Trophoblast cell (in vitro differentiated cells and primary cell): ENCODE measurements around the gene RAB18.

Source experiments
- DNase-seq, 2 donors: peaks; one replicate each; pipeline ENCODE4 v3.0.0-alpha.2; 2016
- H2AFZ ChIP-seq: 2 replicates; pipeline ENCODE4 v1.6.1; 2013; ENCODE audit warnings: low read length, moderate library complexity, mild to moderate bottlenecking; ENCODE audit not compliant: insufficient read depth, poor library complexity
- H2AK5ac ChIP-seq: 2 replicates; pipeline ENCODE4 v1.6.1; 2013; ENCODE audit warnings: mild to moderate bottlenecking, low read length
- H2BK120ac ChIP-seq: 2 replicates; pipeline ENCODE4 v1.6.1; 2013; ENCODE audit warnings: low read length, mild to moderate bottlenecking, moderate library complexity; ENCODE audit not compliant: insufficient read depth, poor library complexity
- H2BK12ac ChIP-seq: 2 replicates; pipeline ENCODE4 v1.6.1; 2013; ENCODE audit warnings: mild to moderate bottlenecking, low read length, moderate library complexity
- H2BK5ac ChIP-seq: 2 replicates; pipeline ENCODE4 v1.6.1; 2013; ENCODE audit warnings: low read length, low read depth, moderate library complexity, mild to moderate bottlenecking; ENCODE audit not compliant: poor library complexity
- H3K14ac ChIP-seq: 2 replicates; pipeline ENCODE4 v1.6.1; 2013; ENCODE audit warnings: mild to moderate bottlenecking, low read length
- H3K18ac ChIP-seq: 2 replicates; pipeline ENCODE4 v1.6.1; 2013; ENCODE audit warnings: mild to moderate bottlenecking, low read length
- H3K23ac ChIP-seq: 2 replicates; pipeline ENCODE4 v1.6.1; 2013; ENCODE audit warnings: low read length
- H3K27ac ChIP-seq: 2 replicates; pipeline ENCODE4 v1.5.1; 2013; ENCODE audit warnings: low read depth, mild to moderate bottlenecking, inconsistent platforms, low read length, moderate library complexity
- H3K27me3 ChIP-seq: 2 replicates; pipeline ENCODE4 v1.6.1; 2013; ENCODE audit warnings: inconsistent platforms, mild to moderate bottlenecking, low read length, moderate library complexity; ENCODE audit not compliant: insufficient read depth
- H3K36me3 ChIP-seq, 2 experiments: 1 replicate in 1 of 2; 2 replicates in 1 of 2; pipeline ENCODE4 v1.6.1; 2013; ENCODE audit warnings: low read length in 2 of 2, mild to moderate bottlenecking in 2 of 2, moderate library complexity in 1 of 2; ENCODE audit not compliant: insufficient read depth in 2 of 2, control insufficient read depth in 1 of 2
- H3K4ac ChIP-seq: 2 replicates; pipeline ENCODE4 v1.6.1; 2013; ENCODE audit warnings: low read depth, mild to moderate bottlenecking, low read length, moderate library complexity
- H3K4me1 ChIP-seq, 2 experiments: 1 replicate in 1 of 2; 2 replicates in 1 of 2; pipeline ENCODE4 v1.6.1; 2013; ENCODE audit warnings: low read length in 2 of 2, mild to moderate bottlenecking in 2 of 2, moderate library complexity in 1 of 2; ENCODE audit not compliant: insufficient read depth in 2 of 2, control insufficient read depth in 1 of 2
- H3K4me2 ChIP-seq: 2 replicates; pipeline ENCODE4 v1.6.1; 2013; ENCODE audit warnings: inconsistent platforms, mild to moderate bottlenecking, low read length, moderate library complexity
- H3K4me3 ChIP-seq: 2 replicates; pipeline ENCODE4 v1.5.1; 2013; ENCODE audit warnings: mild to moderate bottlenecking, low read depth, low read length, inconsistent platforms
- H3K79me1 ChIP-seq: one replicate; pipeline ENCODE4 v1.6.1; 2013; ENCODE audit warnings: low read length
- H3K79me2 ChIP-seq: 2 replicates; pipeline ENCODE4 v1.6.1; 2013; ENCODE audit warnings: low read length, mild to moderate bottlenecking; ENCODE audit not compliant: control insufficient read depth, insufficient read depth, poor library complexity
- H3K9ac ChIP-seq: 2 replicates; pipeline ENCODE4 v1.6.1; 2013; ENCODE audit warnings: mild to moderate bottlenecking, low read length
- H3K9me3 ChIP-seq: 2 replicates; pipeline ENCODE4 v1.6.1; 2013; ENCODE audit warnings: low read depth, mild to moderate bottlenecking, control low read depth, inconsistent platforms, low read length; ENCODE audit not compliant: insufficient read depth
- H4K12ac ChIP-seq: 2 replicates; pipeline ENCODE4 v1.6.1; 2013; ENCODE audit warnings: low read depth, mild to moderate bottlenecking, low read length, moderate library complexity
- H4K8ac ChIP-seq: 2 replicates; pipeline ENCODE4 v1.6.1; 2013; ENCODE audit warnings: low read depth, mild to moderate bottlenecking, low read length, moderate library complexity
- H4K91ac ChIP-seq: one replicate; pipeline ENCODE4 v1.6.1; 2013; ENCODE audit warnings: low read depth, mild to moderate bottlenecking, low read length, moderate library complexity
- WGBS: extraction: QIAGEN DNeasy Blood & Tissue Kit; methylation state at CpG from one replicate; pipeline ENCODE4 v1.1.7; 2013; ENCODE audit warnings: missing lambda C conversion rate; ENCODE audit not compliant: insufficient read length, insufficient coverage; ENCODE audit errors: extremely low coverage; 5-methylcytosine and 5-hydroxymethylcytosine counted together

The RAB18 gene

DNA sequence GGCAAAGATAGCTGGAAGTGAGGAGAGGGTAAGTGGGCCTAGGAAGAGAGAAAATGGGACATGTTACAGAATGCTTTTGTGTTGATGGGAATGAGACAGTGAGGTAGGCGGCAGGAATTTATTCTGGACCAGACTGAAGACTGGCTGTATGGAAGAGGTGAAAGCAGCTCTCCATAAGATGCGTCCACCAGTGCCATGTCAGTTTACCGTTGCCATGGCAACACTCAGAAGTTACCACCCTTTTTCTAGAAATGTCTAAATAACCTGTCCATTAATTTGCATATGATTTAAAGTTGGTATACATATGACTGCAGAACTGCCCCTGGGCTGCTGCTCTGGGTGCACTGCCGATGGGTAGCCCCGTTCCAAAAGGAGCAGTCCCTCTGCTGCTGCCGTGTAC is 46.7 kb downstream of the RAB18 start:
- no peak overlapping the region for H4K12ac ChIP-seq
- no peak for DNase-seq
- no peak overlapping the region for H3K4ac ChIP-seq
- H3K79me2 ChIP-seq: no peaks in the 10 kb centered on the region
- no peak overlapping the region for H2AK5ac ChIP-seq
- H3K79me1 ChIP-seq: no peaks in the 10 kb centered on the region
- H4K8ac ChIP-seq: no peak overlapping the region
- no peak overlapping the region for H3K14ac ChIP-seq
- H3K9ac ChIP-seq: no peak overlapping the region
- no peak overlapping the region for H3K23ac ChIP-seq
- no peaks in the 10 kb centered on the region for H3K9me3 ChIP-seq
- no CpG with 5 or more reads among the region's 6 CpGs for WGBS
- no peaks in the 10 kb centered on the region for H3K27me3 ChIP-seq
- H3K18ac ChIP-seq: no peak overlapping the region
- H3K4me1 ChIP-seq: no peaks in the 10 kb centered on the region
- no peak overlapping the region for H2BK120ac ChIP-seq
- H3K4me2 ChIP-seq: no peak overlapping the region
- no peak overlapping the region for H4K91ac ChIP-seq
- H3K4me3 ChIP-seq: no peak overlapping the region
- H2BK12ac ChIP-seq: no peak overlapping the region
- no peaks in the 10 kb centered on the region for H3K36me3 ChIP-seq
- H2BK5ac ChIP-seq: no peak overlapping the region
- no peak overlapping the region for H3K27ac ChIP-seq
- H2AFZ ChIP-seq: no peak overlapping the region

DNA sequence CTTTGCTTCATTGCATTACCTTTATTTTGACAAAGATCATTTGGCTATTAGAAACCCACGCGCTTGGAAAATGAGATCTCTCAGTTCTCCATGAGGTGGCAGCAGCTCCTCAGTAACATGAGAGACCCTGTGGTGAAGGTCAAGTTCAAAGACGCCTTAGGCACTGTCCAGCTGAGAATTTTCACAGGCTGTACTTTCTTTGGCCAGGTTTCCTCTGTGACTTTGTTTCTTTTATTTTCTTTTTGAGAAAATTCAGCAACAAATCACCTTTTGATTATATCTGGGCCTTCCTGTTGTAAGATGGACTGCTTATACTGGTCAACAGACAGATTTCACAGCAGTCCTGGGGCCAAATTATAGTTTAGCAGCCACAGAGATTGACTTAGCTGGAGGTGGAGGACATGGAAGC is 54.5 kb downstream of the RAB18 start:
- no CpG with 5 or more reads among the region's 3 CpGs for WGBS

DNA sequence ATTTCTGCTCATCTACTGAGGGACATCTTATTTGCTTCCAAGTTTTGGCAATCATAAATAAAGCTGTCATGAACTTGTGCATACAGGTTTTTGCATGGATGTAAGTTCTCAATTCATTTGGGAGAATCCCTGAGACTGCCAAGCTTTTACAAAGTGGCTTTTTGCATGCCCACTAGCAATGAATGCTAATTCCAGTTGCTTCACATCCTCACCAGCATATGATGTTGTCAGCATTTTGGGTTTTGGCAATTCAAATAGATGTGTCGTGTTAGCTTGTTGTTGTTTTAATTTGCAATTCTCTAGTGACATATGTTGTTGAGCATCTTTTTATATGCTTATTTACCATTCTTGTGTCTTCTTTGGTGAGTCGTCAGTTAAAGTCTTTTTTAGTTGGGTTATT is 57.2 kb downstream of the RAB18 start:
- Histone ChIP-seq H2AFZ (no peak overlapping the region), H3K23ac (no peak overlapping the region), H4K91ac (no peak overlapping the region), H2BK12ac (no peak overlapping the region), H3K9me3 (no peaks in the 10 kb centered on the region), H3K14ac (no peak overlapping the region), H3K4me2 (no peak overlapping the region), H3K4me3 (no peak overlapping the region), H3K4me1 (no peaks in the 10 kb centered on the region), H2BK5ac (no peak overlapping the region), H4K12ac (no peak overlapping the region), H3K27me3 (no peaks in the 10 kb centered on the region), H3K18ac (no peak overlapping the region), H3K36me3 (no peaks in the 10 kb centered on the region), H3K27ac (no peak overlapping the region), H3K4ac (no peak overlapping the region), H2BK120ac (no peak overlapping the region), H3K9ac (no peak overlapping the region), H3K79me1 (no peaks in the 10 kb centered on the region), H4K8ac (no peak overlapping the region), H3K79me2 (no peaks in the 10 kb centered on the region), H2AK5ac (no peak overlapping the region)
- DNase-seq: no peak
- no CpG with 5 or more reads among the region's 2 CpGs for WGBS

More for the DNA sequence above, 54.5 kb downstream of the RAB18 start:
- H4K12ac ChIP-seq: no peak overlapping the region
- no peak overlapping the region for H2BK5ac ChIP-seq
- H3K18ac ChIP-seq: no peak overlapping the region
- no peaks in the 10 kb centered on the region for H3K79me2 ChIP-seq
- H2AK5ac ChIP-seq: no peak overlapping the region
- H3K4me2 ChIP-seq: no peak overlapping the region
- H3K9ac ChIP-seq: no peak overlapping the region
- no peak overlapping the region for H4K91ac ChIP-seq
- H3K4me1 ChIP-seq: no peaks in the 10 kb centered on the region
- H3K23ac ChIP-seq: no peak overlapping the region
- H3K36me3 ChIP-seq: no peaks in the 10 kb centered on the region
- H3K27me3 ChIP-seq: no peaks in the 10 kb centered on the region
- no peak overlapping the region for H2BK120ac ChIP-seq
- H3K79me1 ChIP-seq: no peaks in the 10 kb centered on the region
- no peak overlapping the region for H4K8ac ChIP-seq
- DNase-seq: peak; percentile 66 to 82
- H2AFZ ChIP-seq: no peak overlapping the region
- no peak overlapping the region for H2BK12ac ChIP-seq
- H3K4me3 ChIP-seq: no peak overlapping the region
- no peak overlapping the region for H3K27ac ChIP-seq
- H3K4ac ChIP-seq: no peak overlapping the region
- no peak overlapping the region for H3K14ac ChIP-seq
- no peaks in the 10 kb centered on the region for H3K9me3 ChIP-seq

DNA sequence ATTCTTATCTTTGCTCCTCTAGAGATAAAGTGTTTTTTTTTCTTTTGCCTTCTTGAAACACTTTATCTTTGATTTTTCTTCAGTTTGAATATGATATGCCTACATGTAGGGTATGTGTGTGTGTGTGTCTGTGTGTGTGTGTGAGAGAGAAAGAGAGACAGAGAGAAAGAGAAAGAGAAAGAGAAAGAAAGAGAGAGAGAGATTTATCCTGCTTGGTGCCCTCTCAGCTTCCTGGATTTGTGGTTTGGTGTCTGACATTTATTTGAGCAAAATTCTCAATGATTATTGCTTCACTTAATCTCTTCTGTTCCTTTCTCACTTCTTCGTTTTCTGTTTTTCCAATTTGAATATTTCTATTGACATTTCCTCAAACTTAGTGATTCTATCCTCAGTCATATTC is 60.3 kb downstream of the RAB18 start:
- H4K12ac ChIP-seq: no peak overlapping the region

More for the DNA sequence above, 60.3 kb downstream of the RAB18 start:
- no peak overlapping the region for H3K14ac ChIP-seq
- H4K91ac ChIP-seq: no peak overlapping the region
- H3K18ac ChIP-seq: no peak overlapping the region
- no peak overlapping the region for H4K8ac ChIP-seq
- no peak overlapping the region for H3K4me3 ChIP-seq
- no peak overlapping the region for H2AK5ac ChIP-seq
- H3K27ac ChIP-seq: no peak overlapping the region
- no CpG with 5 or more reads among the region's 1 CpG for WGBS
- H3K79me1 ChIP-seq: no peaks in the 10 kb centered on the region
- no peaks in the 10 kb centered on the region for H3K27me3 ChIP-seq
- no peak overlapping the region for H2BK12ac ChIP-seq
- no peaks in the 10 kb centered on the region for H3K9me3 ChIP-seq
- H2BK120ac ChIP-seq: no peak overlapping the region
- no peak overlapping the region for H2BK5ac ChIP-seq
- no peak for DNase-seq
- no peaks in the 10 kb centered on the region for H3K4me1 ChIP-seq
- no peak overlapping the region for H2AFZ ChIP-seq
- H3K79me2 ChIP-seq: no peaks in the 10 kb centered on the region
- H3K4me2 ChIP-seq: no peak overlapping the region
- no peak overlapping the region for H3K23ac ChIP-seq
- H3K9ac ChIP-seq: no peak overlapping the region
- H3K4ac ChIP-seq: no peak overlapping the region
- no peaks in the 10 kb centered on the region for H3K36me3 ChIP-seq
